Amniotic stem cell (primary cell): ENCODE data around the gene LENG9.
A peak's percentile ranks its signal among the peaks of the same experiment; 100 is the strongest.
"Not testable (repeated sequence)": the region's sequence is repeated elsewhere in the genome, so short reads cannot be mapped to it uniquely, and the experiment has no call there.

Source experiments
- DNase-seq: peaks from one replicate; lab custom pipeline; 2025; lab: John Stamatoyannopoulos, UW

LENG9 gene

DNA sequence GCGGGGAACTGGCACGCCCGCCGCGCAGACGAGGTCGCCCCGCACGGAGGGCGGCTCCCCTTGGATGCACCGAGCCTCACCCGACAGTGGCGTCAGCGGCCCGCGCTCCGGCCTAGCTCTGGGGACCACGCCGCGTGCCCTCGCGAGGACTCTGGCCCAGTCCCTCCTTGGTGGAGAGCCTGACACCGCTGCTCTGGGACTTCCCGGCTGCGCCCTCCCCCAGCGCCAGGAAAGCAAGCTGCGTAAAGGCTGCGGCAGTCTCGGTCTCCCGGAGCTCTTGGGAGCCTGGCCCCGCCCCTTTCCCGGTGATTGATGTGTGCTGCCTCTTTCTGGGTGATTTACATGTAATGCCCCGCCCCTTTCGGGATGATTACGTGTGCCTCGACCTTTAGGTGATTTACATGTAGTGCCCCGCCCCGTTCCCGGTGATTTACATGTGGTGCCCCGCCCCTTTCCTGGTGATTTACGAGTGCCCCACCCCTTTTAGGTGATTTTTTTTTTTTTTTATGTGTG lies at the start of gene LENG9:
Gene LENG9 (minus strand): TSS at position 248 of the 513 bp plus-strand sequence. CDS start 252 bp downstream, outside the sequence.
- DNase-seq, result peak; percentile 99

DNA sequence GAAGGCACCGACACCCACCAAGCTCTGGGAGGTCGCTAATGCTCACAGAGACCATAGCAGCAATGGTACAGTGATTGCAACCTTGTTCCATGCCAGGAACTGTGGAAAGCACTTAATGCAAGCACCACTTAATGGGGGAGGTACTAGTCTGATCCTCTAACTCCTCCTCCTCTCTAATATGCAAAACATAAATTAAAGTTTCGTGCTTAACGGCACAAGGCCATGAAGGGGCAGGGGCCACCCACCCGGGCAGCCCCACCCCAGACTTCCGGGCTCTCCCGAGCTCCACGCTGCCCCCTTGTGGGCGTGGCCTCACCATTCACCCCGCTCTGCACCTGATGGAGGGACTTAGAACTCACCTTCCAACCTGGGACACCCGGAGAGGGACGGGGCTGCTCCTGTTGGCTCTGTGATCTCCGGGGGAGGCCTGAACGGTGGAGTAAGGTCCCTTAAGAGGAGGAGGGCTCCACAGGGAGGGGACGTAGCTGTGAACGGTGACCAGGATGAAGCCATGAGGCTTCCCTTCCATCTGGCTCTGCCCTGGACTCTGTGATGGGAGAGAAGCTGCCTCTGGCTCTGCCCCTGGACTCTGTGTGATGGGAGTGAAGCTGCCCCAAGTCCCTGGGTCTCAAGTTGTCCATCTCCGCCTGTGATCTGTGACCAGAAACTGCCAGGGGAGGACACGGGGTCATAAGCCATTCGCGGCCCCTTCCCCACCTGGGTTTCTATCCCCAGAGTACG lies 45.8 kb upstream of the LENG9 start:
- not testable (repeated sequence) for DNase-seq

DNA sequence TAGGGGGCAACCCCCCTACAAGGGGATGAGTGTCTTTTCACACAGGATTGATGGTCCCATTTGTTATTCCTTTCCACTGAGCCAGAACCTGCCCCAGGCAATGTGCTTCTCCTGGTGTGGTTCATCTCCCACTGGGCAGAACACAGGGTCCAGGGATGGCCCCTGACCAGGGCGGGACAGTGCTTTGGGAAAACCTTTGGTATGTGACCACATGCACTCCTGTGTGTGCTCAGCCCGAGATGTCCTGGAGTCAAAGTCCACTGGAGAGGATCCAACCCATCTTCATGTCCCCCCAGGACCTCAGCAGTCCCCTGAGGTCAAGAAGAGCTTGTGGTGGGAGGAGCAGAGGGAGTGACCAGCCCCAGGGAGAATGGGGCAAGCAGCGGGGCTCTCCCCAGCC lies 44.9 kb upstream of the LENG9 start:
- DNase-seq, result not testable (repeated sequence)

DNA sequence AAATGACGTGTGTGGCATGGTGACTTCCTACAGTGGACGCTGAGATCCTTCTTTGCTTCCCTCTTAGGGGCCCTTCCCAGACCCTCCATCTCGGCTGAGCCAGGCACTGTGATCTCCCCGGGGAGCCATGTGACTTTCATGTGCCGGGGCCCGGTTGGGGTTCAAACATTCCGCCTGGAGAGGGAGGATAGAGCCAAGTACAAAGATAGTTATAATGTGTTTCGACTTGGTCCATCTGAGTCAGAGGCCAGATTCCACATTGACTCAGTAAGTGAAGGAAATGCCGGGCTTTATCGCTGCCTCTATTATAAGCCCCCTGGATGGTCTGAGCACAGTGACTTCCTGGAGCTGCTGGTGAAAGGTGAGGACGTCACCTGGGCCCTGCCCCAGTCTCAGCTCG lies 44.2 kb upstream of the LENG9 start:
- no peak for DNase-seq

DNA sequence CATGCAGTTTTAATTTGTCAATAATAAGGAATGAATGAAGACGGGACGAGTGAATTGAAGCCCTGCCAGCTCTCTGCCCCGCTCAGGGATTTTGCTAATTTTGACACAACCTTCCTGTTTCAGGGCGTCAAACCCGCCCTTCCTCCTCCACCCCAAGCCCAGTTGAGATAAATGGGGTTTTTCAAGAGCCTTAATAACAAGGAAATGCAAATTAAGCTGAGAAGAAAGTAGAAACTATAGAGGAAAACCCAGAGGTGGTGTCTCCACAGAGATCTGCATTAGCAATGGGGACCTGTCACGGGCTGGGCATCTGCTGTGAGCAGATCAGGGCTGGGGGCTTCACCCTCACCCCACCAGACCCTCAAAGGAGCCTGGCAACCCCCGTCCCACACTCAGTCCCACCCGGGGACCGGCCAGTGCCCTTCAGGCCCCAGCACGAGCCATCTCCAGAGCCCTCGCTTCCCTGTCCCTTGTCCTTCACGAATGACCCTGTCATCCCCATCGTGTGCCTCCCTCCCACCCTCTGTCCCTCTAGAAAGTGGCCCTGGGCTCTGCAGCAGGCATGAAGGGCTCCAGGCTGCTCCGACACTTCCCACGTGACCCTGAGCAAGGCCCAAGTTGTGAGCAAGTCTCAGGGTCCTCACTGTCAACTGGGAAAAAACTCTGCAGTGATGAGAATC lies 43.6 kb upstream of the LENG9 start:
- DNase-seq, result not testable (repeated sequence)

DNA sequence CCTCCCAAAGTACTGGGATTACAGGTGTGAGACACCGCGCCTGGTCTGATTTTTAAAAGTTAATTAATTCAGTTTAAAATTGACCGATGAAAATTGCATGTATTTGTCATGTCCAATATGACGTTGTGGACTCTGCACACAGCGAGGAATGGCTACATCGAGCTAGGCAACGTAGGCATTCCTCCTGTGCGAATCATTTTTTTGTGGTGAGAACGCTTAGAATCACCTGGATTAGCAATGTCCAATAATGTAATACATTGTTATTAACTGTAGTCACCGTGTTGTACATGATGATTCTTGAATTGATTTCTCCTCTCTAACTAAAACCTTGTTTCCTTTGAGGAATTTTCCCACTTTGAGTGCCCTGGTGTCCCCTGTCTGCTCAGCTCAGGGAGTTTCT lies 42.5 kb upstream of the LENG9 start:
- DNase-seq, result no peak

DNA sequence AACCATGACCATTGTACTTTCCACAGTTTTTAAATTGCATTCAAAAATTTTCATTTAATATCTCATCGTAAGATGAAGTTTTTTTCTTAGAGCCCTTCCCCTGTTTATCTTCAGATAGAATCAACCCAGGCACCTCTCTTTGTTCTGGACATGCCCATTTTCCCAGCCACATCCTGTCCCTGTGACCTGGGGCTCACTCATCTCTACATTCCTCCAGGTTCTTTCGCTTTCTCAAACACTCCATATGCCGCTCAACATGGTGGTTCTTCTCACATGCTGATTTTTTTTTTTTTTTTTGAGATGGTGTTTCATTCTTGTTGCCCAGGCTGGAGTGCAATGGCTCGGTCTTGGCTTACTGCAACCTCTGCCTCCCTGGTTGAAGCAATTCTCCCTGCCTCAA lies 42.0 kb upstream of the LENG9 start:
- not testable (repeated sequence) for DNase-seq

DNA sequence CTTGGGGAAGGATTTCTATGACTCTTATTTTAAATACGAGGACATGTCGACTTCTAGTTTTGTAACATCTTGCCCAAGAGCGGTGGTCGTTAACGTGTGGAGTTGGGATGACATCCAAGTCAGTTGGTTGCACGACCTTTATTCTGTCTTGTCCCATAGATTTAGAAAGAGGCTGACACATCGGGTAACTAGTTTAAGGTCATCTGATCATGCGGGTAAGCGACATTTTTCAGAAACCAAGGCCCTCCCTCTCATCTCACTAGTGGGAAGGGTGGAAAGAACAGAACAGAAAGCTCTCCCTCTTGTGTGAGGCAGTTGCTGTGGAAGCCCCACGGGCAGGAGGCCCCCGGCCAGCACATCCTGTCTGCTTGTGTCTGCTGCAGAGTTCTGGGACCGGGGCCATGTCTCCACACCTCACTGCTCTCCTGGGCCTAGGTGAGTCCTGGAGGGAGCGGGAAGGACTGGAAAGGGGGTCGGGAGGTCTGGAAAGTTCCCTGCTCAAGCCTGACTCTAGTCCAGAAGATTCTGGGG lies 39.0 kb upstream of the LENG9 start, which contains the start of gene LAIR2:
Gene LAIR2 (plus strand): TSS at position 314 of the 531 bp plus-strand sequence. CDS start 88 bp downstream, at position 402.
- no peak for DNase-seq

DNA sequence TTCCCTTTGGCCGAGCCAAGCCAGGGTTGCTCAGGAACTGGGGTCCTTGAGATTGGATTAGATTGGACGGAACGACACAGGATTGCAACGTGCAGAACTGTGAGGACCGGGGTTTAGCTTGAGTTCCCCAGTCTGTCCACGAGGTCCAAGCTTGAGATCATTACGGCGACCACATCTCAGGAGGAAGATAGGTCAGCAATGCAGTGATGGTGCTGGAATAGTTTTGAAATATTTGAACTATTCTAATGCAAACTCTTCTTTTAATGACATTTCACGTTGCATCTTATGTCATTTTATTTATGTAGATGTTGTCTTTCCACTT lies 34.8 kb upstream of the LENG9 start:
- not testable (repeated sequence) for DNase-seq

DNA sequence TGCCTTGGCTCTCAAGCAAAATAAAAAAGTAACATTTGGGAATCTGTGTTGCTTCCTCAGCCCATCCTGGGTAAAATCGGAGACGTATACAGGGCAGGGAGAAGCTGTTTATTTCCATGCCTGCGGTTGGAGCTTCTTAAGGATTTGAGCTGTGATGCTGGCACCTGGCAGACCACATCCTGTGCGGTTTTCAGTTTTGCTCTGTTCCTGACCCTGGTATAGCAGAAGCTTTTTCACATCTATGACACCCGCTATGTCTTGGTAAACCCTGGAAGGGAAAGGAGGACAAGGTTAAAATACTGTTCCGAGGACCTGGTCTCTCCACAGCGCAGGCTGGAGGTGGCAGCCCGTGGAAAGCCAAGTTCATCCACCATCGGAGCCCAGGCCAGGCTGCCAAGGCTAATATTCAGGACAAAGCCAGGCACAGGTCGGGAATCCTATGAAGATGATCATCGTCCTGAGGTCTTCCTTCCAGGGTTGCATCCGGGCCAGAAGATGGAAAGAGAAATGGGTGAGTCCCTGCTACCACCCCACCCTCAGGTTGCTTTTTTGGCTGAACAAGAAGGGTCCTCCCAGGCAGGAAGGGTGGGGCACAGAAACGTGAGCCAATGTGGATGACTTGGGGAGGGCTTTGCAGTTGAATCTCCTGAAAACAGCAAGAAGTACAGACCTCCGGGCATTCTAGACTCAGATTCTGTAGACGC lies 34.3 kb upstream of the LENG9 start:
- DNase-seq, result not testable (repeated sequence)

DNA sequence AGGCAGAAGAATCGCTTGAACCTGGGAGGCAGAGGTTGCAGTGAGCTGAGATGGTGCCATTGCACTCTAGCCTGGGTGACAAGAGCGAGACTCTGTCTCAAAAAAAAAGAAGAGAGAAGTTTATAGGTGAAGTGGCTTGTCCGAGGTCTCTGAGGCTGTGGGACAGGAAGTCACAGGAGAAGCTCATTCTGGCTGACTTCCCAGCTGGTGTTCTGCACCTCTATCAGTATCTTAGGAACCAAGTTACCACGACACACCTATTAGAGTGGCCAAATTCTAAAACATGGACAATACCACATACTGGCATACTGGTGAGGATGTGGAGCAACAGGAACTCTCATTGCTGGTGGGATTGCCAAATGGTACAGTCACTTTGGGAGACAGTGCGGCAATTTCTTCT lies 31.7 kb upstream of the LENG9 start:
- DNase-seq, result not testable (repeated sequence)

DNA sequence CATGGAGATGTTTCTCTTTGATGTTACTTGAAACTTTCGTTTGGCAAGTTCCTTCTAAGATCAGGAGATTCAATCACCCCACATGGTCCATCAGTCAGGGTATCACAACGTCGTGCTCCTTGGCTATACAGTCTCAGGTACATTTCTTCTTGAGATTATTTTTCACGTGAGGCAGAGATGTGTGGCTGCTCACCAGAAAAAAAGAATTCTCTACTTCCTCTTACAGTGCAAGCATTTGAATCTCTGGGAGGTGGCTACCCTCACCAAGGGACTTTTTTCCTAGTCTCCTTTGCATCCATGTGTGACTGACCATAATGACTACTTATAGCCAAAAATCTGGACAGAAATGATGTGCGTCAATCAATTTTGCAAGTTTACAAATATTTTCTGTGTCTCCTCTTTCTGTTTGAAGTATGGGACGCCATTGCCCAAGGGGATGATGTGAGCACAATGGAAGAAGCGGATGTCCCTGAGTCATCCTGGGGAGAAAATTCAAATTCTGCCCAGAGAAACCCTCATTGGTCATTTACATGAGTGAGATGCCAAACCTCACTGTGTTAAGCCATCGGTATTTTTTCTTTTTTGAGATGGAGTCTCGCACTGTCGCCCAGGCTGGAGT lies 30.5 kb upstream of the LENG9 start:
- DNase-seq, result no peak

DNA sequence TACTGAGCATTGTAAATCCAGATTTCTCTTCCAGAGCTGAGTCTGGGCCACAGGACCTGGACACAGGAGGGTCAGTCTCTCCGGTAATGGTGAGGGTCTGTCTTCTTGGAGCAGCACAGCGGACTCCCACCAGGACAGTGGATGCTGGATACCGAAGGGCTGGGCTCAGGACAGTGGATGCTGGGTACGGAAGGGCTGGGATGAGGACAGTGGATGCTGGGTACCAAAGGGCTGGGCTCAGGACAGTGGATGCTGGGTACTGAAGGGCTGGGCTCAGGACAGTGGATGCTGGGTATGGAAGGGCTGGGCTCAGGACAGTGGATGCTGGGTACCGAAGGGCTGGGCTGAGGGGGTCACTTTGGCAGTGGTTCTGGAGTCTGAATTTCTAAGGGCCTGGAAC lies 29.5 kb upstream of the LENG9 start:
- not testable (repeated sequence) for DNase-seq

DNA sequence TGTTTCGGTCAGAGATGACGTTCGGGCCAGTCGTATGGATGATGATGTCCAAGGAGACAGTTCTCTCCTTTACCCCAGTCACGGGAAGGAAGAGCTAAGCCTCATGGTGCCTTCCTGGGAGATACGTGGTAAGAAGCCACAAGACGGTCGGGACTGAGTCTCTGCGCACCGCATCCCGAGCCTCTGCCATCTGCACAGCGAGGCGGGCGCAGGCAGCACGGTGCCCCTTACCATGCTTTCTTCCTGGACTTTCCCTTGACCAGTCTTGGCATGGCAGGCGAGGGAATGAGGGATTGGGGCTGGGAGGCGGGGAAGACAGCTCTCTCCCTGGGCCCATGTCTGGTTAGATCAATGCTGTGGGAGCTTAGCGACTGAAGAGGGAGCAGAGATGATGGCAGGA lies 29.0 kb upstream of the LENG9 start:
- DNase-seq, result no peak

DNA sequence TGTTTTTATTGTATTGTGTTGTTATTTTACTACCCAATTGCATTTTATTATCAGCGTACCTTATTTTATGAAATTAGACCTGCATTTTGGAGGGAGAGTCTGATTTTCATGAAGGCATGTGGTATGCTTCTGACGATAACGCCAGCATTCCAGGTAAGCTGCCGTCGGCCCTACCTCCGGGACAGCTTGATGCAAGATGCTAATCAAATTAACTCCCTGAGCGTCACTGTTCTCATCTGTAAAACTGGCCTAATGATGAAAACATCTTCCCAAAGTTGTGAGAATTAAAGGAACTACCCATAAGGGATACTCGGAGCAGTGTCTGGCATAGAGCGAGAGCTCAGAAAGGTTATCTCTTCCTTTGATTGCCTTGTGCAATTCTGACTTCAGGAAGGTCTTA lies 26.2 kb upstream of the LENG9 start:
- no peak for DNase-seq

DNA sequence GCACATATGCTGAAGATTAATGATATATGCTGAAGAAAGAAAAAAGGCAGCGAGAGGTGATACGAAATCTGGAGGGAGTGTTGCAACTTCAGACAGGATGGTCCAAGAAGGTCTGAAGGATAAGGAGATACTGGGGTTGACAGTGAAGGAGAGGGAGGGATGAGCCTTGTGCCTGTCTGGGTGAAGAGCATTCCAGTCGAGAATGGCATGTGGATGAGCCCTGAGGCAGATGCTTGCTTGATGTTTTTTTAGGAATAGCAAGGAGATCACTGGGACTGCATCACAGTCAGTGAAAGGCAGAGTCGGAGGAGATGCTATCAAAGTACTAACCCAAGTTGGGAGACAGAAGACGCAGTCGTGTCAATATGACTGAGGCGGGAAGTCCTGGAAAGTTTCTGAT lies 25.8 kb upstream of the LENG9 start:
- no peak for DNase-seq

DNA sequence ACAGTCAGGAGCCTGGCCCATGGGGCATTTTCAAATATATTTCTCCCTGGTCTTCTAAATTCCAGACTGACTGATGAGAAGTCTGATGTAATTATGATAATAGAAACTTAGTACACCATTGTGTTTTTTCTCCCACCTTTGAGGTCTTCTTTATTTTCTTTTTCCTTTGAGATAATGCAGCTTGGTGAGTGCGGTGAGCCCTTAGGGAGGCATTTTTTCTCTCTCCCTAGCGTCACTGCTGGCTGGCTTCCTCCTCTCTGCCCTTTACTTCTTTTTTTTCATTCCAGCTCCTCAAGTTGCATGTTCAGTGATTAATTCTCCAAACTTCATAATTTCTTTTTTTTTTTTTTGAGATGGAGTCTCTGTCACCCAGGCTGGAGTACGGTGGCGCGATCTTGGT lies 22.3 kb upstream of the LENG9 start:
- DNase-seq, result no peak

DNA sequence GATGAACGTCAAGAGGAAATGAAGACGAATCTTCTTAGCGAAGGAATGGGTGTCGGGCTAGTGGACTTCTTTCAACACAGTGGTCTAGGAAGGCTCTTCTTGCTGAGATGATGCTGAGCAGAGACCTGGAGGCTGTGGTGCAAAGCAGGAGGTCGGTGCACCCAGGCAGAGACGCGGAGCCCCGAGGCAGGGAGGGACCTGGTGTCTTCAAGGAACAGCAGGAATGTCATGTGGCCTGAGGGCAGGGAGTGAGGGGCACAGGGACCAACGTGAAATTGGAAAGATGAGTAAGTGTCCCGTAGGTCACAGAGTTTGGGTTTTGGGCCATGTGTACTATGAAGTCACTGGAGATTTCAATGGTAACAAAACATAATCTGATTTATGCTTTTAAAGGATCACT lies 20.9 kb upstream of the LENG9 start:
- DNase-seq, result no peak

DNA sequence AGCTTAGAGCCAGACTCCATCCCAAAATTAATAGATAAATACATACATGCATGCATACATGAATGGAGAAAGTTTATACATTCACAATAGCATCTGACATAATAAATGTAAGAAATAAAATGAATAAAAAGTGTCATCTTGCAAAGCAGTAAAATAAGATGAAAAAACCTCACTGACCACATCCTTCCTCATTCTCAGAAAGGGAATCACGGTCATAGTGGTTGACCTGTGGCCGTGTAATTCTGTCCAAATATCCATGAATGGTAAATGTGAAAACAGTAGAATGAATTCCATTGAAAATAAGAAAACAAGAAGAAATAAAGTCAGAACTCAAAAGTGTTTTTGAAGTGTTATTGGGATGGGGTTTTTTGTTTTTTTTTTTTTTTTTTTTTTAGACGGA lies 19.3 kb upstream of the LENG9 start:
- DNase-seq, result no peak

DNA sequence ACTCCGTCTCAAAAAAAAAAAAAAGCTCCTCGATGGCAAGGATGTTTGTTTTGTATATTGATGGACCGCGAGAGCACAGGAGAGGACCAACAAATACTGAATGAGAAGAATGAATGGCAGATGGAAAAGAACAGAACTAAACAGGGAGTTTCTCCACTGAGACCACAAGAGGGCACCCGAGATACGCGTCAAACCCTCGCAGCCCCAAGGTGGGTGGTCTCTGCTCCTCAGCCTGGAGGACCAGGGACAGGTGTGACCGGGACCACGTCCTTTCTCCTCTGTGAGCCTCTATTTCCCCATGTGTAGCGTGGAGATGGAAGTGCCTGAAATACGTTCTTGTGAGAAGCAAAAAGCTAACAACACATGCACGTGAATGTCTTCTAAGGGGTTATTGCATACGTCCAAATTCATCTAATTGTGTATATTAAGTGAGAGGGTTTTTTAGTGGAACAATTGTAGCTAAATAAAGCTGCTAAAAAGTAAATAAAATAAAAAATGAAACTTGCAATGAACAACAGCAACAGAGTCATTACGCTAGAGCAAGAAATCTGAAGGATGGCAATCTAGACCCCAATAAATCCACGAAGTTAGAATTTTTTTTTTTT lies 17.9 kb upstream of the LENG9 start:
- DNase-seq, result peak; percentile 42

DNA sequence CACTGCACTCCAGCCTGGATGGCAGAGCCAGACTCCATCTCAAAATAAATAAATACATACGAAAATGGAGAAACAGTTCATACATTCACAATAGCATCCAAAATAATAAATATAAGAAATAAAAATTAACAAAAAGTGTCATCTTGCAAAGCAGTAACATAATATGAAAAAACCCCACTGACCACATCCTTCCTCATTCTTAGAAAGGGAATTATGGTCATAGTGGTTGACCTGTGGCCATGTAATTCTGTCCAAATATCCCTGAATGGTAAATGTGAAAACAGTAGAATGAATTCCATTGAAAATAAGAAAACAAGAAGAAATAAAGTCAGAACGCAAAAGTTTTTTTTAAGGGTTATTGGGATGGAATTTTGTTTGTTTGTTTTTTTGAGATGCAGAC lies 16.5 kb upstream of the LENG9 start:
- DNase-seq, result no peak
